ENCODE results near the gene ACAD10.
"Not testable (repeated sequence)": the region's sequence is repeated elsewhere in the genome, so short reads cannot be mapped to it uniquely, and the experiment has no call there.

ACAD10 gene

GRCh38 chr12:111756196-111756595 lies 70.3 kb downstream of the ACAD10 start:
- peak overlapping the region in 2 of 11 experiments; percentile 10 to 15; a peak in 1 of 22 replicates for H3K9ac ChIP-seq

DNA sequence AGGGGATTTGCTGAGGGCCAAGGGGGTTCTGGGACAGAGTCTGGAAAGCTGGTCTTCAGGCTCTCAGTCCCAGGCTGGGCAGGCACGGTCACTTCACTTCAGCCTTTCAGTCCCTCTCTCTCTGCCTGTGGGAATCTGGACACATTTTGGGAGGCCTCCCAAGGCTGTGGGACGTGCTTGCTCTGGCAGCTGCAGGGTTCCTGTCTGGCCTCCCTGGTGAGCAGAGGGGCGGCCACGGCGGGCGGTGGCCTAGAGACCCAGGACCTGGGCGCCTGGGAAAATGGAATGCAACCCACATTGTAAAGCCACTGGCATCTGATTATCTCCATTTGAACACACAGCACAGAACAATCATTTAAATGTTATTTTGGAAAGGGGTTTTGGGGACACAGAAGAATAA lies 70.8 kb downstream of the ACAD10 start:
- H4K20me1 ChIP-seq, result peaks cover 0 to 33% (median 13%) of the 10 kb centered on the region in 11 experiments; a peak in 13 of 22 replicates
- H3K4me1 ChIP-seq, result peaks cover 31 to 60% (median 54%) of the 10 kb centered on the region in 10 experiments
- H3K36me3 ChIP-seq, result peaks cover 0 to 35% (median 20%) of the 10 kb centered on the region in 11 experiments; a peak in 16 of 22 replicates
- H3K27me3 ChIP-seq, result peaks cover 0 to 16% (median 0%) of the 10 kb centered on the region in 11 experiments; a peak in 3 of 22 replicates
- peak overlapping the region in 4 of 11 experiments; percentile 10 to 73 (median 36); a peak in 5 of 22 replicates for H3K9ac ChIP-seq
- no peak for TF ChIP-seq Cebpa-rat (IDR thresholded peaks at IDR 0.05)
- peak overlapping the region; percentile 66 to 95 (median 87); a peak in 21 of 22 replicates for H3K4me2 ChIP-seq
- H3K27ac ChIP-seq, result peak overlapping the region in 8 of 11 experiments; percentile 18 to 81 (median 70); a peak in 13 of 22 replicates
- H3K9me3 ChIP-seq (replicated peaks in 1 of 11), result no peaks in the 10 kb centered on the region
- no peak overlapping the region for H3K4me3 ChIP-seq

More at GRCh38 chr12:111756196-111756595, 70.3 kb downstream of the ACAD10 start:
- Histone ChIP-seq H3K4me2 (peak overlapping the region in 7 of 11 experiments; percentile 78 to 95 (median 87); a peak in 10 of 22 replicates), H3K27ac (peak overlapping the region in 3 of 11 experiments; percentile 18 to 75 (median 72); a peak in 4 of 22 replicates), H3K9me3 (replicated peaks in 1 of 11) (no peaks in the 10 kb centered on the region), H3K4me1 (peaks cover 31 to 55% (median 50%) of the 10 kb centered on the region in 10 experiments), H3K4me3 (no peak overlapping the region), H4K20me1 (peaks cover 0 to 33% (median 13%) of the 10 kb centered on the region in 11 experiments; a peak in 13 of 22 replicates), H3K27me3 (peaks cover 0 to 16% (median 0%) of the 10 kb centered on the region in 11 experiments; a peak in 3 of 22 replicates), H3K36me3 (peaks cover 3 to 38% (median 23%) of the 10 kb centered on the region in 11 experiments; a peak in 19 of 22 replicates)
- TF ChIP-seq Cebpa-rat (IDR thresholded peaks at IDR 0.05), result no peak

DNA sequence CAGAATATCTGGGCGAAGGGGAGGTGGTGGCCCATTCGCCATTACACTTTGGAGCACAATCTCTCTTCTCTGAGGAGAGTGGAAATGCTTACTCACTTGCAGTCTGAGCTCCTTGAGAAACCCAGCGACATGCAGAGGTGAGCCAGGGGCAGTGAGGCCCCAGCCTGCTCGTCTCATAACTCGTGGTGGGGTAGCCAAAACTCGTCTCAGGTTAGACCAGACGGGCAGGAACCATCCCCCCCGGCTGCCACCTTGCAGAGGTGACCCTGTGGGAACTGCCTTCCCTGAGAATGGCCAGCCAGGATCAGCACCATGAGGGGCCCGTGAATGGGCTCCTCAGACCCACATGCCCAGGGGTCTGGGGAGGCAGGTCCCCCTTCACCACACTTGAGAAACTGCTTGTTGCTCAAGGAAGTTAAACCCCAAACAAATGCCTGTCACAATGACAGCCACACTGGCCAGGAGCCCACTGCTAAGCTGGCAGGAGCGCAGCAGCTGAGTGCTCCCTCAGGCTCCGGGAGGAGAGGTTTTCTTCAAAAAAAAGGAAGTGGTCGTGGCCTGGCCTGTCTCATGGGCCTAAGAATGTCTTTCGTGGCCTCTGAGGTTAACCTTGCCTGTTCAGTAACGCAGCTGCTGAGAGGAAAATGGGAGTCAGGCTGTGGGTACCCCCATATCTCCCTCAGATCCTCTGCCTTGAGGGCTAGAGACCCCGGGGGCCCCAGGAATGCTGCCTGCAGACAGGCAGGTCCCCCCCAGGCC lies 71.7 kb downstream of the ACAD10 start:
- peak in 3 of 11 experiments; percentile 29 to 49 (median 30); a peak in 2 of 22 replicates for TF ChIP-seq Cebpa-rat (IDR thresholded peaks at IDR 0.05)
- H3K9me3 ChIP-seq (replicated peaks in 1 of 11), result no peaks in the 10 kb centered on the region
- peak overlapping the region; percentile 66 to 95 (median 87) for H3K4me2 ChIP-seq
- H3K27ac ChIP-seq, result peak overlapping the region; percentile 40 to 82 (median 71); a peak in 21 of 22 replicates
- H3K4me1 ChIP-seq, result peaks cover 31 to 65% (median 59%) of the 10 kb centered on the region in 10 experiments
- H3K4me3 ChIP-seq, result peak overlapping the region in 1 of 10 experiments; percentile 18; a peak in 2 of 20 replicates
- peaks cover 0 to 33% (median 13%) of the 10 kb centered on the region in 11 experiments; a peak in 13 of 22 replicates for H4K20me1 ChIP-seq
- H3K36me3 ChIP-seq, result peaks cover 0 to 35% (median 20%) of the 10 kb centered on the region in 11 experiments; a peak in 15 of 22 replicates
- H3K27me3 ChIP-seq, result peaks cover 0 to 16% (median 0%) of the 10 kb centered on the region in 11 experiments; a peak in 3 of 22 replicates
- peak overlapping the region; percentile 40 to 74 (median 63); a peak in 21 of 22 replicates for H3K9ac ChIP-seq

- H3K27ac ChIP-seq, result peak overlapping the region; percentile 40 to 82 (median 71); a peak in 21 of 22 replicates
- H4K20me1 ChIP-seq, result peaks cover 0 to 32% (median 13%) of the 10 kb centered on the region in 11 experiments; a peak in 13 of 22 replicates
- peak overlapping the region in 1 of 10 experiments; percentile 18; a peak in 2 of 20 replicates for H3K4me3 ChIP-seq
- H3K9me3 ChIP-seq (replicated peaks in 1 of 11), result no peaks in the 10 kb centered on the region
- peak overlapping the region; percentile 14 to 74 (median 62); a peak in 21 of 22 replicates for H3K9ac ChIP-seq
- peaks cover 0 to 16% (median 0%) of the 10 kb centered on the region in 11 experiments; a peak in 3 of 22 replicates for H3K27me3 ChIP-seq
- H3K4me1 ChIP-seq, result peaks cover 31 to 66% (median 59%) of the 10 kb centered on the region in 10 experiments
- H3K36me3 ChIP-seq, result peaks cover 0 to 35% (median 20%) of the 10 kb centered on the region in 11 experiments; a peak in 15 of 22 replicates
- H3K4me2 ChIP-seq, result peak overlapping the region; percentile 66 to 95 (median 87)
- no peak for TF ChIP-seq Cebpa-rat (IDR thresholded peaks at IDR 0.05)
Measured at GRCh38 chr12:111758120-111758561, 72.3 kb downstream of the ACAD10 start.

DNA sequence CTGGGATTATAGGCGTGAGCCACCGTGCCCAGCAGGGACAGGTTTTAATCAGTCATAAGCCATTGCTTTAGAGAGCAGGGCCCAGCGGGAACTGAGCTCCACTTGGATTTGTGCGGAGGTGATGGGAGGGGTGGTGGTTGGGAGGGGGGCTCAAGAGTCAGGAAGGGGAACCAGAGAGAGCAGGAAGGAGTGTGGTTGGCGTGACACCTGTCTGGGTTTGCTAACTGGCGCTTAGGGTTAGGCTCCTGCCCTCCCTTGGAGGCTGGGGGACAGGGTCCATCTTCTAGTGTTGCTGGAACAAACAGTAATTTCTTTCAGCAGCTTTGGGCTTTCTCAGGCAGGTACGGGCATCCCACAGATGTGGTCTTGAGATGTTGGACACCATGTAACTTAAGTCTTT lies 73.4 kb downstream of the ACAD10 start:
- Histone ChIP-seq H3K9me3 (replicated peaks in 1 of 11) (no peaks in the 10 kb centered on the region), H3K27me3 (peaks cover 0 to 16% (median 0%) of the 10 kb centered on the region in 11 experiments; a peak in 3 of 22 replicates), H4K20me1 (peaks cover 0 to 27% (median 7%) of the 10 kb centered on the region in 11 experiments; a peak in 11 of 22 replicates), H3K4me3 (no peak overlapping the region), H3K4me2 (peak overlapping the region; percentile 15 to 95 (median 85); a peak in 21 of 22 replicates), H3K9ac (no peak overlapping the region), H3K27ac (peak overlapping the region in 2 of 11 experiments; percentile 72 to 75; a peak in 3 of 22 replicates), H3K36me3 (peaks cover 0 to 25% (median 12%) of the 10 kb centered on the region in 11 experiments; a peak in 14 of 22 replicates), H3K4me1 (peaks cover 31 to 76% (median 66%) of the 10 kb centered on the region in 10 experiments)
- no peak for TF ChIP-seq Cebpa-rat (IDR thresholded peaks at IDR 0.05)

GRCh38 chr12:111759991-111760390 lies 74.1 kb downstream of the ACAD10 start:
- Histone ChIP-seq H3K9ac (no peak overlapping the region), H3K9me3 (replicated peaks in 1 of 11) (no peaks in the 10 kb centered on the region), H4K20me1 (peaks cover 0 to 27% (median 7%) of the 10 kb centered on the region in 11 experiments; a peak in 11 of 22 replicates), H3K4me3 (no peak overlapping the region), H3K27ac (no peak overlapping the region), H3K36me3 (peaks cover 0 to 18% (median 10%) of the 10 kb centered on the region in 11 experiments; a peak in 12 of 22 replicates), H3K27me3 (peaks cover 0 to 16% (median 0%) of the 10 kb centered on the region in 11 experiments; a peak in 3 of 22 replicates), H3K4me1 (peaks cover 32 to 83% (median 73%) of the 10 kb centered on the region in 10 experiments), H3K4me2 (peak overlapping the region in 9 of 11 experiments; percentile 78 to 95 (median 87); a peak in 18 of 22 replicates)
- no peak for TF ChIP-seq Cebpa-rat (IDR thresholded peaks at IDR 0.05)

DNA sequence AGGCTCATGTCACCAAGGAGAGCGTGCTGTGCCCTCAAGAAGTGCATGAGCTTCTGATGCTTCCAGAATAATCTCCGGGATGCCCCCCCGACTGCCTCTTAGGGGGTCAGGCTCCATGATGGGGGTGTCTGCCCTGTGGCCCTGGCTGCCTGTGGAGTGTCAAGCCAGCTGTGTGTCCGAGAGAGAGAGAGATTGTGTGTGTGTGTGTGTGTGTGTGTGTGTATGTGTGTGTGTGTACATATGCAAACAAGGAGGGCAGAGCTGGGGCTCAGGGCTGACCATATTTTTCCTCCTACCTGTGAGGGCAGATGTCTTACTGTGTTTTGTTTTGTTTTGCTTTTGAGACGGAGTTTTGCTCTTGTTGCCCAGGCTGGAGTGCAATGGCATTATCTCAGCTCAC lies 75.2 kb downstream of the ACAD10 start:
- Histone ChIP-seq H3K4me1 (peaks cover 44 to 93% (median 85%) of the 10 kb centered on the region in 10 experiments), H3K36me3 (peaks cover 0 to 9% (median 4%) of the 10 kb centered on the region in 11 experiments; a peak in 12 of 22 replicates), H3K9me3 (replicated peaks in 1 of 11) (no peaks in the 10 kb centered on the region), H3K4me2 (peak overlapping the region in 8 of 11 experiments; percentile 78 to 95 (median 86); a peak in 12 of 22 replicates), H3K9ac (no peak overlapping the region), H3K27me3 (peaks cover 0 to 16% (median under 1%) of the 10 kb centered on the region in 11 experiments; a peak in 5 of 22 replicates), H3K27ac (no peak overlapping the region), H4K20me1 (peaks cover 0 to 26% (median 6%) of the 10 kb centered on the region in 11 experiments; a peak in 11 of 22 replicates), H3K4me3 (no peak overlapping the region)
- no peak for TF ChIP-seq Cebpa-rat (IDR thresholded peaks at IDR 0.05)

GRCh38 chr12:111761706-111762105 lies 75.9 kb downstream of the ACAD10 start:
- TF ChIP-seq Cebpa-rat (IDR thresholded peaks at IDR 0.05), result no peak
- Histone ChIP-seq H3K27ac (no peak overlapping the region), H3K4me2 (peak overlapping the region in 8 of 11 experiments; percentile 1 to 85 (median 12); a peak in 8 of 22 replicates), H3K9me3 (replicated peaks in 1 of 11) (no peaks in the 10 kb centered on the region), H3K4me1 (peaks cover 47 to 95% (median 85%) of the 10 kb centered on the region in 10 experiments), H4K20me1 (peaks cover 0 to 21% (median 3%) of the 10 kb centered on the region in 11 experiments; a peak in 11 of 22 replicates), H3K36me3 (peaks cover 0 to 3% (median 0%) of the 10 kb centered on the region in 11 experiments; a peak in 5 of 22 replicates), H3K9ac (no peak overlapping the region), H3K4me3 (no peak overlapping the region), H3K27me3 (peaks cover 5 to 16% (median 6%) of the 10 kb centered on the region in 11 experiments; a peak in 15 of 22 replicates)

DNA sequence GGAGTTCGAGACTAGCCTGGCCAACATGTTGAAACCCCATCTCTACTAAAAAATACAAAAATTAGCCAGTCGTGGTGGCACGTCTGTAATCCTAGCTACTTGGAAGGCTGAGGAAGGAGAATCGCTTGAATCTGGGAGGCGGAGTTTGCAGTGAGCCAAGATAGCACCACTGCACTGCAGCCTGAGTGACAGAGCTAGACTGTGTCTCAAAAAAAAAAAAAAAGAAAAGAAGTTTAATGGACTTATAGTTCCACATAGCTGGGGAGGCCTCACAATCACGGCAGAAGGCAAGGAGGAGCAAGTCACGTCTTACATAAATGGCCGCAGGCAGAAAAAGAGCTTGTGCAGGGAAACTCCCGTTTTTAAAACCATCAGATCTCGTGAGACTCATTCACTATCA lies 77.7 kb downstream of the ACAD10 start:
- Histone ChIP-seq H3K27me3 (peaks cover 15 to 27% (median 19%) of the 10 kb centered on the region in 11 experiments; a peak in 19 of 22 replicates), H3K4me2 (peak overlapping the region in 8 of 11 experiments; percentile 49 to 99 (median 96); a peak in 14 of 22 replicates), H3K4me1 (peaks cover 45 to 86% (median 77%) of the 10 kb centered on the region in 10 experiments)
- not testable (repeated sequence) for H3K9me3 ChIP-seq (replicated peaks in 1 of 11); H3K9ac ChIP-seq; H3K4me3 ChIP-seq; H4K20me1 ChIP-seq; H3K36me3 ChIP-seq; H3K27ac ChIP-seq

All from BLaER1 treated with 17β-estradiol and CSF1 and Interleukin-3, amounts not matched to agents 10 nM and 100 nM (cell line).